Endothelial cell (in vitro differentiated cells): ENCODE measurements around the gene VASH2. TPM values are rescaled to one million over a fixed set of nuclear protein-coding genes. Genes with fewer than 3 reads are reported as not detected.
A peak's percentile ranks its signal among the peaks of the same experiment; 100 is the strongest.

Experiments used
- DNase-seq: peaks from one replicate; pipeline ENCODE4 v3.0.0; 2021; ENCODE audit warnings: low spot score
- H3K27ac Mint-ChIP-seq: one replicate; pipeline ENCODE4 v1.8.0; 2021; ENCODE audit warnings: mixed read lengths, inconsistent platforms; ENCODE audit not compliant: unreplicated experiment
- H3K27me3 Mint-ChIP-seq: one replicate; pipeline ENCODE4 v1.8.0; 2021; ENCODE audit warnings: mild to moderate bottlenecking, moderate library complexity, mixed read lengths, inconsistent platforms; ENCODE audit not compliant: unreplicated experiment
- H3K36me3 Mint-ChIP-seq: one replicate; pipeline ENCODE4 v1.8.0; 2021; ENCODE audit warnings: mild to moderate bottlenecking, low read depth, mixed read lengths, inconsistent platforms; ENCODE audit not compliant: unreplicated experiment
- H3K4me1 Mint-ChIP-seq: one replicate; pipeline ENCODE4 v1.8.0; 2021; ENCODE audit warnings: mild to moderate bottlenecking, mixed read lengths, inconsistent platforms; ENCODE audit not compliant: unreplicated experiment
- H3K4me3 Mint-ChIP-seq: one replicate; pipeline ENCODE4 v1.8.0; 2021; ENCODE audit warnings: mild to moderate bottlenecking, mixed read lengths, inconsistent platforms; ENCODE audit not compliant: unreplicated experiment
- H3K9me3 Mint-ChIP-seq: one replicate; pipeline ENCODE4 v1.8.0; 2021; ENCODE audit warnings: mixed read lengths, inconsistent platforms; ENCODE audit not compliant: unreplicated experiment
- total RNA-seq: library from RNA; stranded (reverse); fragmentation: NEBNext Ultra II Directional; extraction: Animal tissue kit (Norgen Biotek cat#: 25700); gene quantifications from one replicate; pipeline ENCODE4 v1.2.1, GENCODE V29; 2021; ENCODE audit not compliant: unreplicated experiment
- TF ChIP-seq, protein P1 (sequence below): fragments of 200-600 bp; sonication (generic); IDR thresholded peaks from one replicate; pipeline ENCODE4 v1.5.0; 2021; ENCODE audit warnings: antibody characterized with exemption; ENCODE audit not compliant: unreplicated experiment

VASH2 gene
- total RNA-seq, 1 donor from 2014 or later, result 8.3 TPM

DNA sequence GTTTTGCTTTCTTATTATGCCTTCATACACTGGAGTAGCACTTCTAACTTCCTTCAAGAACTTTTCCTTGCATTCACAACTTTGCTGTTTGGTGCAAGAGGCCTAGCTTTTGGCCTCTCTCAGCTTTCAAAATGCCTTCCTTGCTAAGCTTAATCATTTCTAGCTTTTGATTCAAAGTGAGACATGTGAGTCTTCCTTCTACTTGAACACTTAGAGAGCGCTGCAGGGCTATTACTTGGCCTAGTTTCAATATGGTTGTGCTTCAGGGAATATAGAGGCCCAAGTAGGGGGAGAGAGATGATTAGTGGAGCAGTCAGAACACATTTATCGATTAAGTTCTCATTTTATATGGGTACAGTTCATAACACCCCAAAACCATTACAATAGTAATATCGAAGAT, 52.9 kb downstream of the VASH2 start:
- Mint-ChIP-seq H3K4me3 (no peak overlapping the region), H3K4me1 (no peaks in the 10 kb centered on the region), H3K36me3 (peaks cover 16% of the 10 kb centered on the region), H3K27me3 (no peaks in the 10 kb centered on the region), H3K27ac (no peak overlapping the region), H3K9me3 (no peaks in the 10 kb centered on the region)
- DNase-seq, result no peak
- TF ChIP-seq, protein P1, sequence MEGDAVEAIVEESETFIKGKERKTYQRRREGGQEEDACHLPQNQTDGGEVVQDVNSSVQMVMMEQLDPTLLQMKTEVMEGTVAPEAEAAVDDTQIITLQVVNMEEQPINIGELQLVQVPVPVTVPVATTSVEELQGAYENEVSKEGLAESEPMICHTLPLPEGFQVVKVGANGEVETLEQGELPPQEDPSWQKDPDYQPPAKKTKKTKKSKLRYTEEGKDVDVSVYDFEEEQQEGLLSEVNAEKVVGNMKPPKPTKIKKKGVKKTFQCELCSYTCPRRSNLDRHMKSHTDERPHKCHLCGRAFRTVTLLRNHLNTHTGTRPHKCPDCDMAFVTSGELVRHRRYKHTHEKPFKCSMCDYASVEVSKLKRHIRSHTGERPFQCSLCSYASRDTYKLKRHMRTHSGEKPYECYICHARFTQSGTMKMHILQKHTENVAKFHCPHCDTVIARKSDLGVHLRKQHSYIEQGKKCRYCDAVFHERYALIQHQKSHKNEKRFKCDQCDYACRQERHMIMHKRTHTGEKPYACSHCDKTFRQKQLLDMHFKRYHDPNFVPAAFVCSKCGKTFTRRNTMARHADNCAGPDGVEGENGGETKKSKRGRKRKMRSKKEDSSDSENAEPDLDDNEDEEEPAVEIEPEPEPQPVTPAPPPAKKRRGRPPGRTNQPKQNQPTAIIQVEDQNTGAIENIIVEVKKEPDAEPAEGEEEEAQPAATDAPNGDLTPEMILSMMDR, result no peak

DNA sequence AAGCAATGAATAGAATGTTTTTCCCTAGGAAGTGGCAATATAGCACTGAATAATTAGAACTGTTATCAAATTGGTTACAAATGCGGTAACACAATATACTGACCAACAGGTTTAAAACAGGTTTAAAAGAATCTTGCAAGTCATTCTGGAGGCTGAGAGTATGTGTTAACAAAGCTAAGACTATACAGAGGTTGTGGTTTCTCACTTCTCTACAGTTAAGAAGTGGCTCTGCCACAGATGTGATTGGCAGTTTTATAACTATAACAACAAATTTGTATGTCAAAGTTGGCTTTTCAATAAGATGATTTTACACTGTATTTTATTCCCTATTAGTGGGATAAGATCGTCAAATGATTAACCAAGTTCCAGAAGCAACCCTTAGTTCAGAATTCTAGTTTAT, 58.2 kb downstream of the VASH2 start:
- H3K36me3 Mint-ChIP-seq, result peaks cover 10% of the 10 kb centered on the region
- TF ChIP-seq, protein P1, result no peak

DNA sequence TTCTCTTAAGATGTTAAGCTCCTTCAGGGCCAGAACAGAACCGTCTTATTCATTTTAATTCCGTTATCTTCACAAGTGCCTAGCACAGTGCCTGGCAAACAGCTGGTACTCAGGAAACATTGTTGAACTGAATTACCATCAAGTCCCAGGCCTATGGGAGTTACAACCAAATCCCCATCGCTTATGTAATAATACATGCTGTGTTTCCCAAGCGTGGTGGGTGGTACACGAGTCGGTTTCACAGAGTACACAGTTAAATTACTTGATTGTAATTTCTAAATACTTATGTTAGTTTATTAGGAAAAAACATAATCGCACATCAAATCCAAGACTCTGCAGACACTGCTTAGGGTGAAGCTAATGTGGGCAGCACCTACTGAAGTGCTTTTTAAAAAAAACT, 64.3 kb downstream of the VASH2 start:
- TF ChIP-seq, protein P1, result no peak
- no peaks in the 10 kb centered on the region for H3K9me3 Mint-ChIP-seq
- DNase-seq, result no peak
- peak overlapping the region; percentile 93 for H3K27ac Mint-ChIP-seq
- H3K36me3 Mint-ChIP-seq, result no peaks in the 10 kb centered on the region
- peaks cover 3% of the 10 kb centered on the region for H3K4me1 Mint-ChIP-seq
- H3K4me3 Mint-ChIP-seq, result peak overlapping the region; percentile 99
- H3K27me3 Mint-ChIP-seq, result no peaks in the 10 kb centered on the region

More for the DNA sequence above, 58.2 kb downstream of the VASH2 start:
- H3K27ac Mint-ChIP-seq, result no peak overlapping the region
- H3K9me3 Mint-ChIP-seq, result no peaks in the 10 kb centered on the region
- DNase-seq, result no peak
- no peaks in the 10 kb centered on the region for H3K27me3 Mint-ChIP-seq
- H3K4me3 Mint-ChIP-seq, result no peak overlapping the region
- H3K4me1 Mint-ChIP-seq, result no peaks in the 10 kb centered on the region

GRCh38 chr1:213015099-213016050, 65.0 kb downstream of the VASH2 start, which contains the start of gene ANGEL2:
ANGEL2 (minus strand) TSS chr1:213015867; CDS start chr1:213015671, 196 bp downstream.
- peak within 1 kb of the TSS; percentile 98 for H3K27ac Mint-ChIP-seq
- H3K4me1 Mint-ChIP-seq, result peaks cover 3% of the 10 kb centered on the region
- H3K36me3 Mint-ChIP-seq, result no peaks in the 10 kb centered on the region
- H3K27me3 Mint-ChIP-seq, result no peaks in the 10 kb centered on the region
- TF ChIP-seq, protein P1, result no peak
- DNase-seq, result peak; percentile 91
- H3K4me3 Mint-ChIP-seq, result peak within 1 kb of the TSS; percentile 99
- no peaks in the 10 kb centered on the region for H3K9me3 Mint-ChIP-seq
